Neural crest cell (in vitro differentiated cells): Measurements from ENCODE around the gene USP6NL. TPM values are rescaled to one million over a fixed set of nuclear protein-coding genes. Genes with fewer than 3 reads are reported as not detected.
"Not testable (repeated sequence)": the region's sequence is repeated elsewhere in the genome, so short reads cannot be mapped to it uniquely, and the experiment has no call there.

ENCODE experiments used
- DNase-seq: peaks from one replicate; pipeline ENCODE4 v3.0.0; 2021; ENCODE audit warnings: low read depth, mixed read lengths, low spot score
- H3K27ac Mint-ChIP-seq: one replicate; pipeline ENCODE4 v1.8.0; 2021; ENCODE audit warnings: mild to moderate bottlenecking, mixed read lengths; ENCODE audit not compliant: unreplicated experiment
- H3K27me3 Mint-ChIP-seq: 2 replicates; pipeline ENCODE4 v1.8.0; 2021; ENCODE audit warnings: low read depth, mild to moderate bottlenecking, mixed read lengths
- H3K36me3 Mint-ChIP-seq: 2 replicates; pipeline ENCODE4 v1.8.0; 2021; ENCODE audit warnings: low read depth, mild to moderate bottlenecking, mixed read lengths
- H3K4me1 Mint-ChIP-seq: 2 replicates; pipeline ENCODE4 v1.8.0; 2021; ENCODE audit warnings: mixed read lengths
- H3K4me3 Mint-ChIP-seq: one replicate; pipeline ENCODE4 v1.8.0; 2021; ENCODE audit warnings: mild to moderate bottlenecking, mixed read lengths
- H3K9me3 Mint-ChIP-seq: 2 replicates; pipeline ENCODE4 v1.8.0; 2021; ENCODE audit warnings: mixed read lengths
- CTCF ChIP-seq: fragments of 200-600 bp; sonication (generic); conservative IDR thresholded peaks from 2 replicates; pipeline ENCODE4 v1.5.0; 2021; ENCODE audit warnings: antibody characterized with exemption, mild to moderate bottlenecking
- total RNA-seq: library from RNA; stranded (reverse); gene quantifications from 2 replicates; pipeline ENCODE4 v1.2.1, GENCODE V29; 2021

Gene USP6NL
- total RNA-seq, 1 donor from 2014 or later: 35.3 TPM

DNA sequence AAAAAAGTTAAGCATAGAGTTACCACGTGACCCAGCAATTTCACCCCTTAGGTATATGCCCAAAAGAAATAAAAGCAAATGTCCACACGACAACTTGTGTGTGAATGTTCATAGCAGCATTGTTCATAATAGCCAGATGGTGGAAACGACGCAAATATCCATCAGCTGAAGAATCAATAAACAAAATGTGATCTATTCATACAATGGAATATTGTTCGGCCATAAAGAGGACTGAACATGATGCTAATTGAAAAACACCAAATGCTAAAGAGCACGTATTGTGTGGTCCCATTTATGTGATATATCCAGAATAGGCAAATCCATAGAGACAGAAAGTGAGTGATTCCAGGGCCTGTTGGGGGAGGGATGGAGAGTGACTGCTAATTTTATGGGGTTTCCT, 18.3 kb upstream of the USP6NL start:
- TF ChIP-seq CTCF: no peak
- Mint-ChIP-seq H3K4me1 (no peaks in the 10 kb centered on the region), H3K36me3 (no peaks in the 10 kb centered on the region), H3K27ac (no peak overlapping the region), H3K27me3 (no peaks in the 10 kb centered on the region), H3K4me3 (no peak overlapping the region), H3K9me3 (no peaks in the 10 kb centered on the region)
- DNase-seq: no peak

DNA sequence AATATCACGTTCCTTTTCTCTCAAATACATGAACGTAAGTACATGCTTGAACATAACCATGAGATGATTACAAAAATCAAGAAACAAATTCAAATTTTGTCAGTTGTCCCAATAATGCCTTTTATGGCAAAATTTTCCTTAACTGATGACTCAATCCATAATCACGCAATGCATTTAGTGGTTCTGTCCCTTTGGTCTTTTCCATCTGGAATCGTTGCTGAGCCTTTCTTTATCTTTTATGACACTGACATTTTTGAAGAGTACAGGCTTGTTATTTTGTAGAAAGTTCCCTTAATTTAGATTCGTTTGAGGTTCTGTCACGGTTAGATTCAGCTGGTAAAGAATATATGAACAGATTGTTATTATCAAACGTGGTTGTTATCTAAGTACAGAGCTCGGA, 16.5 kb upstream of the USP6NL start:
- H3K36me3 Mint-ChIP-seq, H3K4me3 Mint-ChIP-seq, H3K9me3 Mint-ChIP-seq, H3K27me3 Mint-ChIP-seq, H3K27ac Mint-ChIP-seq, H3K4me1 Mint-ChIP-seq, DNase-seq: not testable (repeated sequence)

- Mint-ChIP-seq H3K4me3 (no peak overlapping the region), H3K27me3 (peaks cover 3% of the 10 kb centered on the region), H3K27ac (no peak overlapping the region), H3K4me1 (no peaks in the 10 kb centered on the region), H3K36me3 (no peaks in the 10 kb centered on the region), H3K9me3 (peaks cover 2% of the 10 kb centered on the region)
- no peak for DNase-seq
- TF ChIP-seq CTCF: no peak
These were observed 14.6 kb upstream of the USP6NL start for GRCh38 chr10:11626071-11626470.

DNA sequence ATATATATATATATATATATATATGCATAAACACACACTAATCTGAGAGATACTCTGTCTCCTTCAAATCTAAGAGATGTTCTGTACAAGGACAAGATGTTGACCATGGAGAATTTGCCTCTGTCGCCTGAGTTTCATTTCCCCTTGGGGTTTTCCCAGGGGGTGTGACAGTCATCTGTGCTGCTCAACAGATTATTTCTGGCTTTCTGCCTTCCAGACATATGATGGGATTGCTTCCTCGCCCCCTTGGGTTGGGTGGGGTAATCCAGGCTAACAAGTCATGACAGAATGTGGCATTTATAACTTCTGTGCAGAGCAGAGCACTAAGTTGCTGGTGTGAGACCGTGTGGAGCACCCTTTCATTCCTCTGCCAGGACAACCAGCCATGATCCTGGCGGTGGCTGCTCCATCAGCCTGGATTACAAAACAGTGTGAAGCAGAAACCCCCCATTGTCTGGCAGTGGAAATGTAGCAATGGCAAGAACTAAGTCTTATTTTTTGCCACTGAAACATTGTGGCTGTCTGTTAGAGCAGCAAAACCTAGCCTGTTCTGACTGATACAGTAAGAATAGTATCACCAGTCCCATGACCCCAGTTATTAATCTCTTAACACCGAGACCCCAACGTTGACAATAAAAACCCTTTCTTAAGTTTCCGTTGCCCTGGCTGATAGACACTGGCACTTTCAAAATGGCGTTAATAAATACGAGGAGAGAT, 13.7 kb upstream of the USP6NL start:
- Mint-ChIP-seq H3K4me3 (no peak overlapping the region), H3K27me3 (peaks cover 7% of the 10 kb centered on the region)

DNA sequence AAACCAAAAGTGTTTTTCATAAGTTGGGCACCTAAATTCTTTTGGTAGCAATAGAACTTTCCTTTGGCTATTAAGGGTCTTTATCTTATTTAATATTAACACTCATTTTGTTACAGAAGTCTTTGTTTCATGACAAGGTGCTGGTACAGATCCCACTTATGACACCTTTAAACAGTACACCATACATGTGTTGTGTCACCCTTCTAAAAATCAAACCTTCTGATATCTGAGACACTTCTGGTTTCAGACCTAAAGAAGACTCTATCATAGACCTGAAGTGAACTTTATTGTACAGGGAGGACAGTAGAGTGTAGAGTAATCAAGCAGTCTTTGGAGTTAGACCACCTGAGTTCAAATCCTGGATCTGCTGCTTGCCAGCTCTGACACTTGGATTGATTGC, 5.8 kb upstream of the USP6NL start:
- no peak overlapping the region for H3K4me3 Mint-ChIP-seq
- TF ChIP-seq CTCF: no peak
- no peak overlapping the region for H3K27ac Mint-ChIP-seq
- DNase-seq: no peak
- H3K4me1 Mint-ChIP-seq: peaks cover 7% of the 10 kb centered on the region
- no peaks in the 10 kb centered on the region for H3K9me3 Mint-ChIP-seq
- H3K36me3 Mint-ChIP-seq: no peaks in the 10 kb centered on the region
- peaks cover 4% of the 10 kb centered on the region for H3K27me3 Mint-ChIP-seq

More for the DNA sequence above, 13.7 kb upstream of the USP6NL start:
- H3K27ac Mint-ChIP-seq: no peak overlapping the region
- DNase-seq: no peak
- no peak for TF ChIP-seq CTCF
- no peaks in the 10 kb centered on the region for H3K36me3 Mint-ChIP-seq
- peaks cover 2% of the 10 kb centered on the region for H3K9me3 Mint-ChIP-seq
- no peaks in the 10 kb centered on the region for H3K4me1 Mint-ChIP-seq

GRCh38 chr10:11616021-11616420, 4.6 kb upstream of the USP6NL start:
- Mint-ChIP-seq H3K27me3 (peaks cover 4% of the 10 kb centered on the region), H3K4me1 (peaks cover 7% of the 10 kb centered on the region), H3K27ac (no peak overlapping the region), H3K9me3 (no peaks in the 10 kb centered on the region), H3K4me3 (no peak overlapping the region), H3K36me3 (no peaks in the 10 kb centered on the region)
- no peak for TF ChIP-seq CTCF
- no peak for DNase-seq
